ENCODE results near the gene SLIT2.

SLIT2 gene

GRCh38 chr4:20251796-20252655 is at the start of gene SLIT2:
Gene SLIT2, plus strand, starts transcription at chr4:20251905. Its CDS starts 1,911 bp downstream, at chr4:20253816.
- DNase-seq: peak; percentile 53 to 59

DNA sequence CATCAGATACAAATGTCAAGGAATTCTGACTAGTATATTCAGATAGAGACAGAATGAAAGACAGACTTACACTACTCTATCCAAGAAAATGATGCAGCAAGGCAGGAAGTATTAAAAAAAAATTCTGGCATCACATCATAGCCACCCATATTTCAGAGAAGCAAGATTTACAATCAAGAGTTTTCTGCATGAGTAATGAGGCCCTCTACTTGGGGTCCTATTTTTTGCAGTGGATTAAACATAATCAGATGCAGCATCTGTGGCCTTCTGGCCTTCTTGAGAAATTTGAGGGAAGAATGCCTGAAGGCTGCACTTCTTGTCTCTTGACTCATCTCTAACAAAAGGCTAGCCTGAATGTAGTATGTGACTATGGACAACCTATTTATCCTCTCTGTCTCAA is 48.2 kb upstream of the SLIT2 start:
- DNase-seq: no peak

DNA sequence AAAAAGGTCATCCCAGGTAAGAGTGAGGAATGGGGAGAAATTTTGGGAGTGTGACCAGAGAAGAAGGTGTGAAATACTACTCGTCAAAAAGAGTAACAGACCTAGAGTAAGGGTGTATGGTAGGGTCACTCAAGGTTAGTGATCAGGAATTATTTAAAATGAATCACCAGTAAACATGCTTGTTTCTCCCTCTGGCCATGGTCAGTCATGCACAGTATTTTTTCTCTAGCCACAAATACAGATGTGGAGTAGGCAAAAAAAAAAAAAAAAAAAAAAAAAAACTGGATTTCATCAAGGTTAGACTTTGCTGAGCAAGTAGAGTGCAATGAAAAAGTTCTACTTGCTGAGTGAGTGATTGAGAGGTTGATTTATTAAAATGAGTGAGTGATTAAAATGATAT is 34.2 kb upstream of the SLIT2 start:
- DNase-seq: no peak

GRCh38 chr4:20217951-20218350 is 33.8 kb upstream of the SLIT2 start:
- DNase-seq: no peak

DNA sequence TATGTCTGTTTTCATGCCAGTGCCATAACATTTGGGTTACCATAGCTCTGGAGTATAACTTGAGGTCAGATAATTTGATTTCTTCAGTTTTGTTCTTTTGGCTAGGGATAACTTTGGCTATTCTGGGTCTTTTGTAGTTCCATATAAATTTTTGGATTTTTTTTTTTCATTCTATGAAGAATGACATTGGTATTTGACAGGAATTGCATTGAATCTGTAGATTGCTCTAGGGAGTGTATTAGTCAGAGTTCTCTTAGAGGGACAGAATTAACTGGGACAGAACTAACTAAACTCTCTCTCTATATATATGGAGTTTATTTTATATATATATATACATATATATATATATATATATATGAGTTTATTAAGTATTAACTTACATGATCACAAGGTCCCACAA is 32.2 kb upstream of the SLIT2 start:
- DNase-seq: no peak

GRCh38 chr4:20237894-20238537 is 13.7 kb upstream of the SLIT2 start:
- no peak for DNase-seq

DNA sequence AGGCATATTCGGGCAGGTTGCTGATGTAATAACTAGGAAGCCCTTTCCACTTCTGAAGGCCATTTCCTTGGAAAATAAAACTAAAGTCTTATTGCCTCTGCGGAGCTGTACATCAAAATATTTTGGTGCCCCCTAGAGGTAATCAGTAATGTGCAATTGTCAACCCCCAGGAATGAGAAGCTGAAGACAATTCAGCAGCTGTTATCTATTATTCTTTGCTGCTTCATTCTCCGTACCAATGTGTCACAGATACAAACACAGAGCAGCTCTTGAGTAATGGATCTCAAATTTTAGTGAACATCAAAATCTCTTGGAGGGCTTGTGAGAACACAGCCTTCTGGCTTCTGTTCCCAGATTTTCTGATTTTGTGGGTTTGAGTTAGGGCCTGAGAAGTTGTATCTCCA is 3.5 kb upstream of the SLIT2 start:
- no peak for DNase-seq

DNA sequence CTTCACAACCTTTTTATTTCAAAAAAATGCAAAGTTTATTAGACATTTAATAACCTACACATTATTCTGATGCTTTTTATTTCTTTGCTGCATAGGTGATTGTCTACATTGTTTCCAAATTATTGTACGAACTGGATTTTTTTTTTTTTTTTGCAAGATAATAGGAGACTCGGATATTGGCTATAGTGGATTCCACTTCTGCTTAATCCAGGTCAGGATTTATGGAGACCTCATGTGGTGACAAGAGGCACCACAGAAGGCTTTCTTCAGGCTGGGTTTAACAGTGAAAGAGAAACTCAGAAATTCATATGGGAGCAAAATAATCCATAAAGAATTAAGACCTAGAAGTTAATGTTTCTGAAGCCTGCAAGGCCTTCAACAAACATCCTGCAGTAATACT is 2.4 kb upstream of the SLIT2 start:
- no peak for DNase-seq

- no peak for DNase-seq
These were observed 492 bp upstream of the SLIT2 start for GRCh38 chr4:20251031-20251795.

- DNase-seq: no peak
These were observed 1.1 kb downstream of the SLIT2 start for GRCh38 chr4:20252656-20253282.

DNA sequence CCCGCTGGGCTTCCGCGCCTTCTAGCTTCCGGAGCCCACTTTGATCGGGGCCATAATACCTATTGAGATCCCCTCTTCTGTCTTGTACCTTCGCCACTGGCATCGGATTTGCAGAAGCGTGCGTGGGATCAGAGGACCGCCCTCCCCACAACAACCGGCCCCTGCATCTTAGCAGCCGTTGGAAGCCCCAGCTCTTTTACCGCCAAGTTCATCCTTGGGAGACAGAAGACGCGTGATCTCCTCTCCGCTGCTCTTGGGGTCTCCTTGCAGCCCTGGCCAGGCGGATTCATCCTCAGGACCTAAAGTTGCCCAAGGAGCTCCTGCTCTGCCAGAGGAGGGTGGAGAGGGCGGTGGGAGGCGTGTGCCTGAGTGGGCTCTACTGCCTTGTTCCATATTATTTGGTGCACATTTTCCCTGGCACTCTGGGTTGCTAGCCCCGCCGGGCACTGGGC is 1.6 kb downstream of the SLIT2 start:
- DNase-seq: no peak

- DNase-seq: no peak
These were observed 2.2 kb downstream of the SLIT2 start for GRCh38 chr4:20253735-20254409.

GRCh38 chr4:20254511-20255250 is 3.0 kb downstream of the SLIT2 start:
- DNase-seq: no peak

- no peak for DNase-seq
These were observed 3.5 kb downstream of the SLIT2 start for GRCh38 chr4:20255251-20255586.

- no peak for DNase-seq
These were observed 4.1 kb downstream of the SLIT2 start for GRCh38 chr4:20255823-20256222.

DNA sequence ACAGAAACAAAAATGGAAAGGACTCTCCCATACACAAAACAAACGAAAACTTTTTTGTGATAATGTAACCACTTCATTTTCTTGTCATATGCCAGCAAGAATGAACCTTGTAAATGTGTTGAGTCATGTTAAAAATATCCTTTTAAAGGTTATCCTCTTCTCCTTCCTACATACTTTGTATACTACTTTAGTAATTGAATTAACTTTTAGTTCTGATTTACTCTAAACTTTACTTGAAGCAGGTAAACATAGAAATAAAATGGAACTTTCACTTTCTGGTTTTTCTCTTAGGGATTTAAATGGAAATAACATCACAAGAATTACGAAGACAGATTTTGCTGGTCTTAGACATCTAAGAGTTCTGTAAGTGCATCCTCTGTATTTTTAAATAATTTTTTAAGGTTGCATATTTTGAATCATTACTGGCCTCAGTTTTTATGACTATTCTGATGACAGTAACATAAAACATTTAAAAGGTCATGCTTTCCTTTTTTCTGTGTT is 4.7 kb downstream of the SLIT2 start:
- DNase-seq: no peak

DNA sequence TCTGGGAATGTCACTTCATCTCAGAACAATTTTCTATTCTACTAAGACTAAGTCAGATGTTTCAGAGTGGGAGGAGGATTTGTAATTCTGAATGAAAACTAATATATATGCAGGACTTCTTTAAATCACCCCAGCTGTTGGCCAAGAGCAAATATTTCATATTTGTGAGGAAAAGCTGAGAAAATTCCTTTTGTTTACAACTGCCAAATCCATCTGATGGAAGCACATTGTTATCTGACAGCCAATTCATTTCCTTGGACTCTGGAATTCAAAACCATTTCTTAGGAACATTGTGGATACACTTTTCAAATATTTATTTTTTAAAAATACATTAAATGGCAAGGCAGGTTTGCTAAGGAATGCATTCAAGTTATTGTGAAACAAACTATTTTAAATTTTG is 8.0 kb downstream of the SLIT2 start:
- DNase-seq: no peak

DNA sequence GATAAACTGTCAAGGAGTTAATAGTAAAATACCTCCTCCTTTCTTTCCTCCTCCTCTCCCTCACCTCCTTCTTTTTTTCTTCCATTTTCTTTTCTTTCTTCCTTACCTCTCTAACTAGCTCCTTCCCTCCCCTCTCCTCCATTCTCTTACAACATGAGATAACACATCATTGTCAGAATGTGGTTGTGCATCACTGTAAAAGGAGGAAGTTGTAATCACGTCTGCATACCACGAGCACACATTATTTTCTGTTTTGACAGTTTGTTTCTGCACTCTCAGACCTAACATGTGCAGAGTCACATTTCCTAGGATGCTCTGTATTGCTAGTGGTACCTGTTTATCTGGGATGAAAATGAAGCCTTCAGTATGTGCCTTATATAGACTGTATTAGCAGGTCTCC is 9.1 kb downstream of the SLIT2 start:
- no peak for DNase-seq

- no peak for DNase-seq
These were observed 10.5 kb downstream of the SLIT2 start for GRCh38 chr4:20262221-20262620.

DNA sequence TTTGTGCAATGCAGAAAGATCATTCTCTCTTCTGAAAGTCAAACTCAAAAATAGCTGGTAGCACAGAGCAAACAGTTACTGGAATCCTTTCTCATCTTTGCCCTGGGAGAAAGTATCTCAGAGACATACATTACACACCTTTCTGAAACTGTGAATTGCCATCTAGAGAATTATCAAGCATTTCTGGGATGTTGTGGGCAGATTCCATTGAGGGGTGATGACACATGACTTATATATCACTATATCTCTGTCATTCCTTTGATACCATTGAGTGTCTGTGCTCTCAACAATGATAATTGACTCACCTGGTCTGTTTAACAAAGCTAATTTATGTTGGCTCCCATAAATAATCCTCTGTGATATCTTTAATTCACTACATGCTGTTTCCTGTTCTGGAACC is 13.0 kb downstream of the SLIT2 start:
- DNase-seq: no peak

GRCh38 chr4:20265726-20266125 is 14.0 kb downstream of the SLIT2 start:
- DNase-seq: no peak

Data from SHP77 (cell line).